Measurements from ENCODE around the gene HIC1.

Gene HIC1

DNA sequence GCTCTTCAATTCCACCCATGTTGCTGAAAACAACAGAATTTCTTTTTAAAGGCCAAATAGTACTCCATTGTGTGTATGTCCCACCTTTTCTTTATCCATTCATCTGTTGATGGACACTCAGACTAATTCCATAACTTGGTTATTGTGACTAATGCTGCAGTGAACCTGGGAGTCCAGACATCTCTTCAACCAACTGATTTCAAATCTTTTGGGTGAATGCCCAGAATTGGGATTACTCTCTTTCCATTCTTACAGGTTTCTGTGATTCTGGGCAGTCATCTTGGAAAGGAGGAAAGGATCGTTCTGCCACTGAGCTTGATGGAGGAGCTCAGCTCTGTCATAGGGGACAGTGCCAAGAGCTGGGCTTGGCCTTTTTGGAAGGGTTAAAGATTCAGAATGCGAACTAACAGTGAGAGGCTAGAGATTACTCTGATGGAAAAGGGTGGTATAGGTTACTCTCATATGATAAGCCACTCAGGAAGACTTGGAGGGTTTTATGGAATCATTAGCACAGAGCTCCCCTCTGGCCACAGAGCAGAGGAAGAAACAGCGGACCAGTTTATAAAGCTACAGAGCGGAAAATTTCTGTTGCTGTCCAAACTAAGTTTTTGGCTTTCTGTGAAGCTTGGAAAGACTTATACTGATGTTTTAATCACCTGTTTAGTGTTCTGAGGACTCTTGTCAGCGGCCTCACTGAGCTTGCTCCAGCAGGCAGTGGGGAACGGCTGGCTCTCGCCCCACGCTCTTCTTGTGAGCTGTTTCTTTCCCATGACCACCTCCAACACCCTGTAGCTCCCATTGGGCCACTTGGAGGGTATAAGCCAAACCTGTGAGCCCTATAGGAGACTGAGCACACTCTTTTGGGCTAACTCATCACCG lies 48.3 kb downstream of the HIC1 start:
- no peak for DNase-seq (ENCODE audit: low read depth)

- DNase-seq (ENCODE audit: low read depth): no peak
Measured at GRCh38 chr17:2105663-2106062, 50.8 kb downstream of the HIC1 start.

GRCh38 chr17:2106308-2106955 lies 51.5 kb downstream of the HIC1 start:
- no peak for DNase-seq (ENCODE audit: low read depth)

GRCh38 chr17:2107050-2107449 lies 52.1 kb downstream of the HIC1 start:
- no peak for DNase-seq (ENCODE audit: low read depth)

DNA sequence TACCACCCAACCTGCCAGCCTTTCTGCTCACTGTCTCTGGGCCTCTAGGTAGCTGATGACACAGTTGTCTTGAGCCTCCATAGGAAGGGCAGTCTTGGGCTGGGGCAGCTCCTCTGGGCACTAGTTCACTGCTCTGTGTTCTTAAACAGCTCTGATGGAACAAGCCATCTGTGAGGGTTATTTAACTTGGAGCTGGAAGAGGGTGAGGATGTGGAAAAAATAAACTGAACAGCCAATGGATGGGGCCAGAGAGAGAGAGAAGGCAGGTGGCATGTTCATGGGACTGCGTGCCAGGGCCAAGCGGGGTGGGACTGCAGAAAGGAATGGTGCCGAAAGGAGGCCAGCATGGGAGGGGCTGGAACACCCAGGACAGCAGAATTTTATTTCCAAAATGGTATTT lies 52.6 kb downstream of the HIC1 start:
- no peak for DNase-seq (ENCODE audit: low read depth)

GRCh38 chr17:2108170-2108569 lies 53.3 kb downstream of the HIC1 start:
- no peak for DNase-seq (ENCODE audit: low read depth)

- no peak for DNase-seq (ENCODE audit: low read depth)
Measured at GRCh38 chr17:2110436-2110835, 55.5 kb downstream of the HIC1 start.

GRCh38 chr17:2111691-2112090 lies 56.8 kb downstream of the HIC1 start:
- no peak for DNase-seq (ENCODE audit: low read depth)

All from activated T-cell treated with anti-CD3 and anti-CD28 coated beads for 1 hour (primary cell).